PFSK-1 (cell line): Measurements from ENCODE around the gene ATRNL1.

Source experiments
- FOXP2 ChIP-seq: optimal IDR thresholded peaks from 2 replicates; pipeline ENCODE3; 2011; ENCODE audit warnings: borderline replicate concordance, control low read depth, inconsistent platforms; ENCODE audit not compliant: insufficient read depth; ENCODE audit errors: extremely low read length, extremely low read depth
- POLR2AphosphoS5 ChIP-seq: IDR thresholded peaks from 2 replicates; pipeline ENCODE4 v1.6.1; 2012; ENCODE audit warnings: low read depth, mild to moderate bottlenecking, control low read depth, low read length, moderate library complexity
- SIN3A ChIP-seq: IDR thresholded peaks from 2 replicates; pipeline ENCODE4 v1.6.1; 2012; ENCODE audit warnings: mild to moderate bottlenecking, low read length, moderate library complexity, borderline replicate concordance; ENCODE audit not compliant: insufficient read depth
- TAF1 ChIP-seq: IDR thresholded peaks from 2 replicates; pipeline ENCODE4 v1.6.1; 2012; ENCODE audit warnings: low read length, control low read depth, borderline replicate concordance; ENCODE audit not compliant: insufficient read depth
- TF ChIP-seq, protein P1 (sequence below), 2 experiments: IDR thresholded peaks; 2 replicates each; pipeline versions ENCODE4 v1.6.1 to v1.8.0; 2011 to 2012; ENCODE audit warnings: low read depth in 2 of 2, low read length in 2 of 2, control low read depth in 1 of 2, inconsistent platforms in 1 of 2, mild to moderate bottlenecking in 1 of 2, moderate library complexity in 1 of 2; ENCODE audit not compliant: insufficient read depth in 1 of 2

ATRNL1 gene

DNA sequence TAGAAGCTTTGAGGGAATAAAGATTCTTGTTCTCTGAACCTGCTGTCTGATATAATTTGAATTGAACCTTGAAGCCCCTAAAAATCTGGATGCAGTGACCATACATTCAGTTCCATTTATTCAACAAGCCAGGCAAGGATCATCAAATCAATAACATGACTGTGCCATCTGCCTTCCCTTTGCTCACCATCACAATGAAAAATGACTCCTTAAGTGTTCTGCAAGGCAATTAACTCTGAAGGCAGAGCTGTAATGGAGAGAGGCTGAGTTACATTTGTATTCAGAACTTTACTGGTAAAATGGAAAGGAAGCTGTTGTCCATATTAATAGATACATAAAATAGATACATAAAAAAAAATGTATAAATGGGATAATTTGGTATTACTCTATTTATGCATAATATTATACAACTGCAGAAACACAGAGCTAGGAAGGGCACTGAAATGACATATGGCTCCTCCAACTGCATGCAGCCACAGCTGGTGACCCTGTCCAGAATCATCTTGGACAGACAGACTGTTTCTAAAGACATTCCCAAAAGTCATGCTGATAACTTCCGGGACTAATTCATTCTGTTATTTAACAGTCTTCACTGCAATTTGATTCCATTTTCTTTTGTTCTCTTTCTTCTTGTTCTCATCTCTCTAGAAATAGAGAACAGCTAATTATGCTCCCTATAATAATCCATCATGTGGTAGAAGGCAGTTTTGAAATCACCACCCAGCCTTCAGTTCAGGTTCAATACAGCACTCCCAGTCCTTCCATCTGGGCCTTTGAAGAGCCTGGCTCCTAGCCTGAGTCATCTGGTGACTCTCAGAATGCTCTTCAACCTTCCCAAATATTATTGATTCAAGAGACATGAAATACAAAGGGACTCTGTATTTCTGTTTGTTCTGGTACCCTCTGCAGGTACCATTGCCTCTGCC, 767.3 kb downstream of the ATRNL1 start:
- TF ChIP-seq POLR2AphosphoS5 (no peak), TAF1 (no peak), SIN3A (no peak), FOXP2 (no peak)
- TF ChIP-seq, protein P1, sequence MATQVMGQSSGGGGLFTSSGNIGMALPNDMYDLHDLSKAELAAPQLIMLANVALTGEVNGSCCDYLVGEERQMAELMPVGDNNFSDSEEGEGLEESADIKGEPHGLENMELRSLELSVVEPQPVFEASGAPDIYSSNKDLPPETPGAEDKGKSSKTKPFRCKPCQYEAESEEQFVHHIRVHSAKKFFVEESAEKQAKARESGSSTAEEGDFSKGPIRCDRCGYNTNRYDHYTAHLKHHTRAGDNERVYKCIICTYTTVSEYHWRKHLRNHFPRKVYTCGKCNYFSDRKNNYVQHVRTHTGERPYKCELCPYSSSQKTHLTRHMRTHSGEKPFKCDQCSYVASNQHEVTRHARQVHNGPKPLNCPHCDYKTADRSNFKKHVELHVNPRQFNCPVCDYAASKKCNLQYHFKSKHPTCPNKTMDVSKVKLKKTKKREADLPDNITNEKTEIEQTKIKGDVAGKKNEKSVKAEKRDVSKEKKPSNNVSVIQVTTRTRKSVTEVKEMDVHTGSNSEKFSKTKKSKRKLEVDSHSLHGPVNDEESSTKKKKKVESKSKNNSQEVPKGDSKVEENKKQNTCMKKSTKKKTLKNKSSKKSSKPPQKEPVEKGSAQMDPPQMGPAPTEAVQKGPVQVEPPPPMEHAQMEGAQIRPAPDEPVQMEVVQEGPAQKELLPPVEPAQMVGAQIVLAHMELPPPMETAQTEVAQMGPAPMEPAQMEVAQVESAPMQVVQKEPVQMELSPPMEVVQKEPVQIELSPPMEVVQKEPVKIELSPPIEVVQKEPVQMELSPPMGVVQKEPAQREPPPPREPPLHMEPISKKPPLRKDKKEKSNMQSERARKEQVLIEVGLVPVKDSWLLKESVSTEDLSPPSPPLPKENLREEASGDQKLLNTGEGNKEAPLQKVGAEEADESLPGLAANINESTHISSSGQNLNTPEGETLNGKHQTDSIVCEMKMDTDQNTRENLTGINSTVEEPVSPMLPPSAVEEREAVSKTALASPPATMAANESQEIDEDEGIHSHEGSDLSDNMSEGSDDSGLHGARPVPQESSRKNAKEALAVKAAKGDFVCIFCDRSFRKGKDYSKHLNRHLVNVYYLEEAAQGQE (IDR thresholded peaks at IDR 0.05; ENCODE audit: insufficient read depth in 1 of 2, low read depth in 2 of 2, low read length in 2 of 2), result no peak

DNA sequence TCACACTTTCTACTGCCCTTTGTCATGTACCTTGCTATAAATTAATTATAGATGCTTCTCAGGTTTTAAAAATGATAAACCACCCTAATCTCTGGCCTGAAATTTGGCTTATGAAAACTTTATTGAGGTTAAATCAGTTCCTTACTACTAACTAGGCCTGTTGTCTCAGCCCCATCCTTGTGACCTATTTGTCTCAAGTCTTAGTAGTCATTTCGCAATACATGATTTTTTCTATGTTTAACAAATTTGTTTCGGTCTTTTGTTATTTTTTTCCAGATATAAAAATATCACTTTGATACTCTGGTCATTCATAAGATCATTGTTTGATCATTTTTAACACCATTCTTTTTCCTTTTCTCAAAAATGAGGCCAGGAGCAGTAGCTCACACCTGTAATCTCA, 768.3 kb downstream of the ATRNL1 start:
- TF ChIP-seq FOXP2 (no peak), POLR2AphosphoS5 (no peak), SIN3A (no peak), TAF1 (no peak)
- TF ChIP-seq, protein P1 (IDR thresholded peaks at IDR 0.05; ENCODE audit: insufficient read depth in 1 of 2, low read depth in 2 of 2, low read length in 2 of 2), result no peak

DNA sequence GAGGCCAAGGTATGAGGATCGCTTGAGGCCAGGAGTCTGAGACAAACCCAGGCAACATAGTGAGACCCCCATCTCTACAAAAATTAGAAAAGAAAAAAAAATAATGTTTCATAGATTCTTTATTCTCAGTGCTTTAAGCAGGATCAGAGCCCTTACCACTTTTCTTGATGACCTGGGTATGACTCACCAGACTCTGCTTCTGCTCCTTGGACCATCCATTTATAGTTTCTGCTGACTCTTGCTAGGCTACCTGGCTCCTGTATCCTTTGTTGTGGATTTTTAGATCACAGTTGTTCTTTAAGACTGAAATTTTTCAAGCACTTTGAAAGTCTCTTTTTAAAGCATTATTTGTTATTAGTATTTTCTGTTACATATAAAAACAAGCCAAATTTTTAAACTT, 768.7 kb downstream of the ATRNL1 start:
- TF ChIP-seq, protein P1 (IDR thresholded peaks at IDR 0.05; ENCODE audit: insufficient read depth in 1 of 2, low read depth in 2 of 2, low read length in 2 of 2), result no peak
- no peak for TF ChIP-seq FOXP2
- TF ChIP-seq POLR2AphosphoS5, result no peak
- TF ChIP-seq TAF1, result no peak
- no peak for TF ChIP-seq SIN3A

DNA sequence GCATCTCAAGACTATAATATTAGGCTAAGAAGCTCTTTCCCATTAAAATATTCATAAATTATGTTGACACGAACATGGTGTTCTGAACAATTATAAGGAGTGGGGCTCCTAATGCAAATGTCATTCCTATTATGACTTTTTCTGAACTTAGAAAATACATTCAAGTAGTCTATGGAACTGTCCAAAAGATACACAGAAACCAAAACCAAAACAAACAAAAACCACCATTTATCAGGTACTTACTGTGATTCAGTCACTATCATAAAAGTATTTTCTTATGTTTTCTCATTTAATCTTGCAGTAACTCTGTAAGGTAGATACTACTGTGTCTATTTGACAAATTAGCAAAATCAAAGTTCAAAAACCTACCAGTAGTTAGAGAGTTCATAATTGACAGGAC, 773.0 kb downstream of the ATRNL1 start:
- TF ChIP-seq, protein P1 (IDR thresholded peaks at IDR 0.05; ENCODE audit: insufficient read depth in 1 of 2, low read depth in 2 of 2, low read length in 2 of 2), result no peak
- TF ChIP-seq SIN3A (no peak), TAF1 (no peak), FOXP2 (no peak), POLR2AphosphoS5 (no peak)
